HEK293 (cell line): ENCODE data around the gene OR6B2.

Source experiments
- CTCF ChIA-PET: fragments of 350-600 bp; formaldehyde crosslinking; extraction: SDS; loops from one replicate; lab custom pipeline; 2021; ENCODE audit warnings: antibody characterized with exemption; lab: Yijun Ruan, JAX
- POLR2A ChIA-PET: fragments of 300-600 bp; formaldehyde crosslinking; extraction: SDS; loops from one replicate; lab custom pipeline; 2020; ENCODE audit warnings: antibody characterized with exemption, inconsistent platforms; lab: Yijun Ruan, JAX
- H3K27ac ChIP-seq: fragments of 200-500 bp; sonication (Bioruptor generic); 2 replicates; pipeline ENCODE4 v1.5.1; 2014; ENCODE audit warnings: low read depth, low read length, control low read depth, inconsistent platforms; ENCODE audit errors: extremely low read depth
- H3K36me3 ChIP-seq, 2 experiments: fragments of 200-500 bp in 1 of 2; sonication (Bioruptor generic) in 1 of 2; 1 replicate in 1 of 2; 2 replicates in 1 of 2; pipeline ENCODE4 v1.5.1; 2014 to 2017; ENCODE audit warnings: inconsistent platforms in 2 of 2, low read length in 2 of 2; ENCODE audit not compliant: control insufficient read depth in 2 of 2, insufficient read depth in 1 of 2
- H3K4me1 ChIP-seq: fragments of 200-500 bp; sonication (Bioruptor generic); 2 replicates; pipeline ENCODE4 v1.5.1; 2014; ENCODE audit warnings: mild to moderate bottlenecking, low read length, inconsistent platforms; ENCODE audit not compliant: control insufficient read depth, insufficient read depth
- H3K4me3 ChIP-seq: 2 replicates; pipeline ENCODE4 v1.5.1; 2011; ENCODE audit warnings: low read depth, mild to moderate bottlenecking, control low read depth, low read length, moderate library complexity
- H3K9me3 ChIP-seq: fragments of 200-500 bp; sonication (Bioruptor generic); 2 replicates; pipeline ENCODE4 v1.5.1; 2014; ENCODE audit warnings: low read depth, low read length, inconsistent platforms; ENCODE audit not compliant: control insufficient read depth, insufficient read depth
- BCL11A ChIP-seq: fragments of 450-650 bp; formaldehyde crosslinking; IDR thresholded peaks from 2 replicates; pipeline ENCODE4 v1.5.1; 2016; ENCODE audit warnings: low read depth, missing biosample characterization, missing genetic modification characterization
- ELK4 ChIP-seq: IDR thresholded peaks from 2 replicates; pipeline ENCODE4 v1.6.1; 2011; ENCODE audit warnings: mild to moderate bottlenecking, low read depth, low read length, borderline replicate concordance
- GLI4 ChIP-seq: fragments of 450-650 bp; formaldehyde crosslinking; IDR thresholded peaks from 2 replicates; pipeline ENCODE4 v1.5.1; 2016; ENCODE audit warnings: missing biosample characterization, missing genetic modification characterization
- MZF1 ChIP-seq: fragments of 450-650 bp; formaldehyde crosslinking; IDR thresholded peaks from 2 replicates; pipeline ENCODE4 v1.5.1; 2017; ENCODE audit warnings: missing biosample characterization, missing genetic modification characterization, borderline replicate concordance
- OSR2 ChIP-seq: fragments of 450-650 bp; formaldehyde crosslinking; IDR thresholded peaks from 2 replicates; pipeline ENCODE4 v1.5.1; 2016; ENCODE audit warnings: missing biosample characterization, missing genetic modification characterization
- SP7 ChIP-seq: fragments of 450-650 bp; formaldehyde crosslinking; IDR thresholded peaks from 2 replicates; pipeline ENCODE4 v1.5.1; 2016; ENCODE audit warnings: missing biosample characterization, missing genetic modification characterization
- YY2 ChIP-seq: fragments of 450-650 bp; formaldehyde crosslinking; IDR thresholded peaks from 2 replicates; pipeline ENCODE4 v1.5.1; 2016; ENCODE audit warnings: missing biosample characterization, missing genetic modification characterization
- ZBTB26 ChIP-seq: fragments of 450-650 bp; formaldehyde crosslinking; optimal IDR thresholded peaks from 2 replicates; pipeline ENCODE3; 2016; ENCODE audit warnings: missing biosample characterization, mild to moderate bottlenecking, missing genetic modification characterization
- ZBTB49 ChIP-seq: fragments of 450-650 bp; formaldehyde crosslinking; IDR thresholded peaks from 2 replicates; pipeline ENCODE4 v1.5.1; 2016; ENCODE audit warnings: missing biosample characterization, missing genetic modification characterization, low read depth
- ZNF114 ChIP-seq: fragments of 450-650 bp; formaldehyde crosslinking; IDR thresholded peaks from 2 replicates; pipeline ENCODE4 v1.5.0; 2017; ENCODE audit warnings: missing biosample characterization, missing genetic modification characterization
- ZNF133 ChIP-seq: fragments of 450-650 bp; formaldehyde crosslinking; IDR thresholded peaks from 2 replicates; pipeline ENCODE4 v1.5.1; 2016; ENCODE audit warnings: missing biosample characterization, missing genetic modification characterization
- ZNF202 ChIP-seq: fragments of 450-650 bp; formaldehyde crosslinking; IDR thresholded peaks from 2 replicates; pipeline ENCODE4 v1.5.1; 2016; ENCODE audit warnings: missing biosample characterization, missing genetic modification characterization, borderline replicate concordance
- ZNF23 ChIP-seq: fragments of 450-650 bp; formaldehyde crosslinking; IDR thresholded peaks from 2 replicates; pipeline ENCODE4 v1.5.1; 2016; ENCODE audit warnings: missing biosample characterization, missing genetic modification characterization, borderline replicate concordance
- ZNF266 ChIP-seq: fragments of 450-650 bp; formaldehyde crosslinking; IDR thresholded peaks from 2 replicates; pipeline ENCODE4 v1.5.1; 2016; ENCODE audit warnings: missing biosample characterization, missing genetic modification characterization, low read depth
- ZNF37A ChIP-seq: fragments of 450-650 bp; IDR thresholded peaks from 2 replicates; pipeline ENCODE4 v1.5.1; 2018; ENCODE audit warnings: missing biosample characterization, missing genetic modification characterization
- ZNF416 ChIP-seq: fragments of 450-650 bp; formaldehyde crosslinking; IDR thresholded peaks from 2 replicates; pipeline ENCODE4 v1.5.1; 2016; ENCODE audit warnings: missing biosample characterization, missing genetic modification characterization
- ZNF426 ChIP-seq: fragments of 450-650 bp; formaldehyde crosslinking; IDR thresholded peaks from 2 replicates; pipeline ENCODE4 v1.5.1; 2017; ENCODE audit warnings: missing biosample characterization, missing genetic modification characterization, mild to moderate bottlenecking, inconsistent platforms, moderate library complexity
- ZNF585B ChIP-seq: fragments of 450-650 bp; formaldehyde crosslinking; IDR thresholded peaks from 2 replicates; pipeline ENCODE4 v1.5.1; 2016; ENCODE audit warnings: missing biosample characterization, missing genetic modification characterization
- ZNF600 ChIP-seq: fragments of 450-650 bp; formaldehyde crosslinking; IDR thresholded peaks from 2 replicates; pipeline ENCODE4 v1.5.1; 2016; ENCODE audit warnings: missing biosample characterization, missing genetic modification characterization
- ZNF621 ChIP-seq: fragments of 450-650 bp; formaldehyde crosslinking; IDR thresholded peaks from 2 replicates; pipeline ENCODE4 v1.5.1; 2017; ENCODE audit warnings: missing biosample characterization, missing genetic modification characterization
- ZNF670 ChIP-seq: fragments of 450-650 bp; formaldehyde crosslinking; IDR thresholded peaks from 2 replicates; pipeline ENCODE4 v1.5.1; 2016; ENCODE audit warnings: missing biosample characterization, missing genetic modification characterization, low read depth
- TF ChIP-seq, protein P1 (sequence below): fragments of 450-650 bp; formaldehyde crosslinking; IDR thresholded peaks from 2 replicates; pipeline ENCODE4 v1.5.1; 2017; ENCODE audit warnings: missing biosample characterization, missing genetic modification characterization
- TF ChIP-seq, protein P2 (sequence below): fragments of 450-650 bp; formaldehyde crosslinking; IDR thresholded peaks from 2 replicates; pipeline ENCODE4 v1.5.1; 2016; ENCODE audit warnings: missing biosample characterization, missing genetic modification characterization
- TF ChIP-seq, protein P3 (sequence below): fragments of 450-650 bp; formaldehyde crosslinking; IDR thresholded peaks from 2 replicates; pipeline ENCODE4 v1.5.1; 2016; ENCODE audit warnings: missing biosample characterization, missing genetic modification characterization, borderline replicate concordance

OR6B2 gene

DNA sequence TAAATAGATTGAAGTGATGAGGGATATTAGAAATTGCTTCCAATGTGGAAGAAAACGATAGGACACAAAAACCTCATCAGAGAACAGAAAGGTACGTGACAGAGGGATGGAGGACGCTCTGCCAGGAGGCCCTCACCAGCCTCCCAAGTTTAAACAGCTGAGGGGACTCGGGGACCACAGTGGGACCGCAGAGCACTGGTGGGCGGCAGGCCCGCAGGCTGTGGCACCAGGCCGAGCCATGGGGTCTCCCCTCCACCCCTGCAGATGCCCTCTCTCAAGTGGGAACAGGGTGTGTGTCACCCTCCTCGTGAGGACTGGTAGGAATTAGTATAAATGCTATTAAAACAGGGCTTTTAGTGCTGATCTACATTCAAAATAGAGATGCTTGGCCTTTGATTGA lies 15.9 kb downstream of the OR6B2 start (continued):
- no peak for TF ChIP-seq ZBTB49 (tag by site-specific recombination)
- no peak for TF ChIP-seq SP7 (tag by site-specific recombination)
- TF ChIP-seq ZNF133 (tag by site-specific recombination): no peak
- no peak for TF ChIP-seq ZNF416
- no peak for TF ChIP-seq OSR2 (tag by site-specific recombination)

DNA sequence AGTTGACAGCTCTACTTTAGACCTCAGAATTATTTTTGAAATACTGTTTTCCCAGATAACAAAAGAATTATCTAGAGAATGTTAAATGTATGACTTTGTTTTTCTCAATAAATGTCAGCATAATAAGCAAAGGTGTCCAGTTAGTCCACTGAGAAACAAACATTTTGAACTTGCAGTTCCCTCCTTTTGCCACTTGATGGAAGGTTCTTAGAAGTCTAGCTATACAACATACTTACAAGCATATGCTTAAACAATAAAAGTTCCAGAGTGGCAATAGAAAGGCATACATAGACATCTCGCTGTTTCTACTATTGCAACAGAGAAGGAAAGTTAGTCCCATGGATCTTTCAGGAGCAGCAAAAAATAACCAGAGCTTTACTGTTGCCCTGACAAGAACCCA lies 16.9 kb downstream of the OR6B2 start:
- H3K4me3 ChIP-seq: no peak overlapping the region
- TF ChIP-seq, protein P1, sequence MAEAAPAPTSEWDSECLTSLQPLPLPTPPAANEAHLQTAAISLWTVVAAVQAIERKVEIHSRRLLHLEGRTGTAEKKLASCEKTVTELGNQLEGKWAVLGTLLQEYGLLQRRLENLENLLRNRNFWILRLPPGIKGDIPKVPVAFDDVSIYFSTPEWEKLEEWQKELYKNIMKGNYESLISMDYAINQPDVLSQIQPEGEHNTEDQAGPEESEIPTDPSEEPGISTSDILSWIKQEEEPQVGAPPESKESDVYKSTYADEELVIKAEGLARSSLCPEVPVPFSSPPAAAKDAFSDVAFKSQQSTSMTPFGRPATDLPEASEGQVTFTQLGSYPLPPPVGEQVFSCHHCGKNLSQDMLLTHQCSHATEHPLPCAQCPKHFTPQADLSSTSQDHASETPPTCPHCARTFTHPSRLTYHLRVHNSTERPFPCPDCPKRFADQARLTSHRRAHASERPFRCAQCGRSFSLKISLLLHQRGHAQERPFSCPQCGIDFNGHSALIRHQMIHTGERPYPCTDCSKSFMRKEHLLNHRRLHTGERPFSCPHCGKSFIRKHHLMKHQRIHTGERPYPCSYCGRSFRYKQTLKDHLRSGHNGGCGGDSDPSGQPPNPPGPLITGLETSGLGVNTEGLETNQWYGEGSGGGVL: no peak
- TF ChIP-seq ZNF600 (tag by site-specific recombination) (no peak), ZBTB26 (no peak), ZNF23 (tag by site-specific recombination) (no peak)
- TF ChIP-seq, protein P2, sequence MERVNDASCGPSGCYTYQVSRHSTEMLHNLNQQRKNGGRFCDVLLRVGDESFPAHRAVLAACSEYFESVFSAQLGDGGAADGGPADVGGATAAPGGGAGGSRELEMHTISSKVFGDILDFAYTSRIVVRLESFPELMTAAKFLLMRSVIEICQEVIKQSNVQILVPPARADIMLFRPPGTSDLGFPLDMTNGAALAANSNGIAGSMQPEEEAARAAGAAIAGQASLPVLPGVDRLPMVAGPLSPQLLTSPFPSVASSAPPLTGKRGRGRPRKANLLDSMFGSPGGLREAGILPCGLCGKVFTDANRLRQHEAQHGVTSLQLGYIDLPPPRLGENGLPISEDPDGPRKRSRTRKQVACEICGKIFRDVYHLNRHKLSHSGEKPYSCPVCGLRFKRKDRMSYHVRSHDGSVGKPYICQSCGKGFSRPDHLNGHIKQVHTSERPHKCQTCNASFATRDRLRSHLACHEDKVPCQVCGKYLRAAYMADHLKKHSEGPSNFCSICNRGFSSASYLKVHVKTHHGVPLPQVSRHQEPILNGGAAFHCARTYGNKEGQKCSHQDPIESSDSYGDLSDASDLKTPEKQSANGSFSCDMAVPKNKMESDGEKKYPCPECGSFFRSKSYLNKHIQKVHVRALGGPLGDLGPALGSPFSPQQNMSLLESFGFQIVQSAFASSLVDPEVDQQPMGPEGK (tag by site-specific recombination): no peak
- no peak overlapping the region for H3K27ac ChIP-seq
- H3K4me1 ChIP-seq: no peaks in the 10 kb centered on the region
- ChIA-PET CTCF (interaction anchor here (2.0 kb wide), 2 partner anchors 9 to 22 kb away, joined by 9 to 20 read pairs; no protein-coding TSS in a partner anchor), POLR2A (no interaction called here)
- H3K9me3 ChIP-seq: no peaks in the 10 kb centered on the region
- H3K36me3 ChIP-seq: peaks cover 19 to 96% of the 10 kb centered on the region in 2 experiments

- H3K9me3 ChIP-seq: no peaks in the 10 kb centered on the region
- no peaks in the 10 kb centered on the region for H3K4me1 ChIP-seq
- POLR2A ChIA-PET: no interaction called here
- no peak for TF ChIP-seq YY2 (tag by site-specific recombination)
- TF ChIP-seq ZNF202 (tag by site-specific recombination): no peak
- no peak for TF ChIP-seq ZNF585B
- TF ChIP-seq ELK4: no peak
- TF ChIP-seq MZF1 (tag by site-specific recombination): no peak
- TF ChIP-seq ZNF266 (tag by site-specific recombination): no peak
- no peak for TF ChIP-seq BCL11A (tag by site-specific recombination)
- no peak for TF ChIP-seq ZNF114 (tag by site-specific recombination)
- no peak for TF ChIP-seq ZNF426 (tag by site-specific recombination)
- TF ChIP-seq GLI4 (tag by site-specific recombination): no peak
- TF ChIP-seq ZNF37A (tag by site-specific recombination): no peak
- TF ChIP-seq, protein P3, sequence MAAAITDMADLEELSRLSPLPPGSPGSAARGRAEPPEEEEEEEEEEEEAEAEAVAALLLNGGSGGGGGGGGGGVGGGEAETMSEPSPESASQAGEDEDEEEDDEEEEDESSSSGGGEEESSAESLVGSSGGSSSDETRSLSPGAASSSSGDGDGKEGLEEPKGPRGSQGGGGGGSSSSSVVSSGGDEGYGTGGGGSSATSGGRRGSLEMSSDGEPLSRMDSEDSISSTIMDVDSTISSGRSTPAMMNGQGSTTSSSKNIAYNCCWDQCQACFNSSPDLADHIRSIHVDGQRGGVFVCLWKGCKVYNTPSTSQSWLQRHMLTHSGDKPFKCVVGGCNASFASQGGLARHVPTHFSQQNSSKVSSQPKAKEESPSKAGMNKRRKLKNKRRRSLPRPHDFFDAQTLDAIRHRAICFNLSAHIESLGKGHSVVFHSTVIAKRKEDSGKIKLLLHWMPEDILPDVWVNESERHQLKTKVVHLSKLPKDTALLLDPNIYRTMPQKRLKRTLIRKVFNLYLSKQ: no peak
- TF ChIP-seq ZNF621: no peak
- TF ChIP-seq ZNF670 (tag by site-specific recombination): no peak
- H3K36me3 ChIP-seq: peaks cover 23 to 98% of the 10 kb centered on the region in 2 experiments
- no peak overlapping the region for H3K4me3 ChIP-seq
- H3K27ac ChIP-seq: no peak overlapping the region
- CTCF ChIA-PET: interaction anchor here (6.8 kb wide), 1 partner anchor 11 kb away, joined by 40 read pairs; no protein-coding TSS in a partner anchor
These were observed 27.2 kb downstream of the OR6B2 start for GRCh38 chr2:240002983-240003382.
